Uterus (tissue), 2 donors: ENCODE results near the gene PAH.

Experiments used
- CTCF ChIP-seq, 4 experiments: fragments of 200-600 bp in 2 of 4; fragments of 450-650 bp in 2 of 4; sonication (generic) in 2 of 4; IDR thresholded peaks; one replicate each; pipeline ENCODE4 v1.5.1; 2016 to 2019; ENCODE audit warnings: antibody characterized with exemption in 4 of 4, mild to moderate bottlenecking in 2 of 4, moderate library complexity in 1 of 4
- POLR2A ChIP-seq, 2 donors: fragments of 450-650 bp; IDR thresholded peaks; one replicate each; pipeline ENCODE4 v1.6.1; 2016; ENCODE audit warnings: antibody characterized with exemption in 2 of 2, mild to moderate bottlenecking in 1 of 2, moderate library complexity in 1 of 2

DNA sequence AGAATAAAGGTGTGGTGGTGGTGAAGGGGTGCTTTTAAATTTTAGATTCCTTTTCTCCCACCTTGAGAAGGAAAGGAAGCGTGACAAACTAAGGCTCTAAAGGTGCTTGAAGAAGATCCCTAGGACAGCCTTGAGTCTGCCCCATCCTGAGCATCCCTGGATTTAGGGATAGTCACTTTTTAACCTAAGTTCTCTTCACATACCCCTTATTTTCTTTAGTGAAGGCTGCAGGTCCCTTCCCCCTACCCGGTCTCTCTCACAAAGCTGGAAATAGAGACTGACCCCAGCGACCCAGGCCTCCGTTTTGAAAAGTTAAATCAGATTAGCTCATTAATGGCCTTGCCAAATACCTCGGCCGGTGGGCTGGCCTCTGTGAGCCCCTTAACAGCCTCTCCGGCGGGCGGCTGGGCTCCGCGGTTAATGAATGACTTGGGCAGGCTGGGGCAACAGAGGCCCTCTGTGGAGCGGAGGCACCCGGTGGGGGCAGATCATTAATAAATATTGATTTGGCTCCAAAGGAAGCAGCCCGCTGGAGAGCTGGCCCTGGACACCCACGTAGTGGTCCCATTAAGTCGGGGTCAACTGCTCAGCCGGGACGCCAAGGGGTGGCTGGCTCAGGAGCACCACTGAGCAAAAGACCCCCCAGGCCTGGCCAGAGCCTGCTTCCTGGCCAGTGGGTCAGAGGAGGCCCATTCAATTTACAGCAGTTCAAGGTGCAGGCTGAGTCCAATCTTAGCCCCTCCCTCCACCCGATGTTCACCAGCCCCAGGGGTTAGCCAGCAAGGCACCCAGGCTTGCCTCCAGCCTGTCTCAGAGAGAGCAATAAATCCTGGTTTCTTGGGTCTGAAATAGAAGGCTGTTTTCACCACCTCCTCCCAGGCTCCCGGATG, 31.8 kb downstream of the PAH start:
- no peak for TF ChIP-seq CTCF (IDR thresholded peaks at IDR 0.05)
- no peak for TF ChIP-seq POLR2A (IDR thresholded peaks at IDR 0.05)
